GM19351 (cell line): Measurements from ENCODE around the gene SMAD3.
A peak's percentile ranks its signal among the peaks of the same experiment; 100 is the strongest.

Experiments
- ATAC-seq: cut with Tn5 transposase; IDR thresholded peaks from one replicate; pipeline ENCODE4 v1.9.1; 2021; ENCODE audit warnings: mild to moderate bottlenecking, moderate library complexity; ENCODE audit not compliant: unreplicated experiment

The SMAD3 gene

GRCh38 chr15:67192185-67192820, 126.9 kb downstream of the SMAD3 start:
- no peak for ATAC-seq

DNA sequence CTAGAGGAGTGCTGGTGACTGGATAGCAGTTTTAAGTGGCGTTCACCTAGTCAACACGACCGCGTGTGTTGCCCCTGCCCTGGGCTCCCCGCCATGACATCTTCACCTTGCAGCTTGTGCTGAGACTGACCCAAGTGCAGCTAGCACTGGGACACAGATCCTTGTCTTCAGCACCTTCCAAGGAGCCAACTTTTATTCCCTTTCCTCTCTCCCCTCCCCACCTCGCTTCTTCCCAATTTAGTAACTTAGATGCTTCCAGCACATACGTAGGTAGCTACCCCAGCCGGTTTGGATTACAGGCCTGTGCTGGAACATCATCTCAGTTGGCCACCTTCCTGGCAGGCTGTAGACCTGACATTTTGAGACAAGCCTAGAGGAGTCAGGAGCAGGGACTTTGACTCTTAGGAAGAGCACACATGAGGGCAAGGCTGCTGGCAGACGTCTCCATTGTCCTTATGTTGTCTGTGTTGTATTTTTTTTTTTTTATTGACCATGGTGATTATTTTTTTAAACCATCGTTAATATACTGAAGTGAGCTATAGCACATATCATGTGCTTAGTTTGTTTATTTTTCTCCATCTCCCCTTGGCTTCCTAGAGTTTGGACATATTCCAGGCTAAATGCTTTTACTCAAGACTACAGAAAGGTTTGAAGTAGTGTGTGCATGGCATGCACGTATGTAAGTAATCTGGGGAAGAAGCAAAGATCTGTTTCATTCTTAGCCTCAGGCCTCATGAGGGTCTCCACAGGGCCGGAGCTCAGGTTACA, 128.0 kb downstream of the SMAD3 start:
- no peak for ATAC-seq

- ATAC-seq = no peak
Measured at GRCh38 chr15:67194171-67195114, 129.0 kb downstream of the SMAD3 start.

DNA sequence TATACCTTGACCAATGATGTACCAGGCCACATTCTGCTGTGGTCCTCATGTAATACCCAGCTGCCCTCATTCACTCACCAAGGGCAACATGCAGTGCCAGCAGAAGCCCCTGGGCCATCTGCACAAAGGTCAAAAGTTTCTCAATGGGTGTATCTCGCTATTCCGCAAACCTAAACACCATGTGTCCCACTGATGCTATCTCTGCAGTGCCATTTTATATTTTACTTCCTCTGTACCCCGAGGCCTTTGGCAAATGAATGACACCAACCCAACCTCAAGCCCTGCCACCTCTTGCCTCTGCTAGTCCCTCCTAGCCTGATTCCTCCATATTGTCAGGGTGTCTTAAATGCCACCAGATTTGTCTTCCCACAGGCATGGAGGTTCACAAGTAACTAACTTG, 129.9 kb downstream of the SMAD3 start:
- no peak for ATAC-seq

GRCh38 chr15:67196222-67196621, 130.8 kb downstream of the SMAD3 start:
- ATAC-seq = no peak

DNA sequence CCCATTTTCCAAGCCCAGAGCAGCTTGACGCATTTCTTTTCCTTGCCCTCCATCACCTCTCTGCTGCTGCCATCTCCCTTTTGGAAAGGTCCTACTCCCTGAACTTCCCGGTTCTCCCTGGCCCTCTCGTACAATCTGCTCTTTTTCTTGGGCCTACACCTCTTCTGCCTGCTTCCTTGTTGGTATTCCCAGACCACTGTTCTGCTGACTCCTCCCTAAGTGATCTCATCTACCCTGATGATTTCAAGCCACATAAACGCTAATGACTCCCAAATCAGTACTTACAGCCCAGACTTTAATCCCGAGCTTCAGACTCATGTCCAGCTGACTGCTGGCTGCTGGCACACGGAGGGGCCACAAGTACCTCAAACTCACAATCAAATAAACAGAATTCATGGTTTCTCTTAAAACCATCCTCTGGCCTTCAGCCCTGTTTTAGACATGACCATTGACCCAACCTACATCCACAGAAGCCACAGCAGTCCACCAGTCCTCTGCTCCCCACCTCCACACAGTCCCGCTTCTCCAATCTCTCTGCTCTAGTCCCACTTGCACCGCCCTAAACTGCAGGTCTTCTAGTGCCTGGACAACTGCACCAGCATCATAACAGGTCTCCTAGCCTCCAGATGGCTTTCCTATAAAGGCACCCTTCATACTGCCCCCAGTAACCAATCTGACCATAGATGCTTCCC, 131.4 kb downstream of the SMAD3 start:
- ATAC-seq = no peak

- ATAC-seq = no peak
Measured at GRCh38 chr15:67197364-67197695, 131.9 kb downstream of the SMAD3 start.

DNA sequence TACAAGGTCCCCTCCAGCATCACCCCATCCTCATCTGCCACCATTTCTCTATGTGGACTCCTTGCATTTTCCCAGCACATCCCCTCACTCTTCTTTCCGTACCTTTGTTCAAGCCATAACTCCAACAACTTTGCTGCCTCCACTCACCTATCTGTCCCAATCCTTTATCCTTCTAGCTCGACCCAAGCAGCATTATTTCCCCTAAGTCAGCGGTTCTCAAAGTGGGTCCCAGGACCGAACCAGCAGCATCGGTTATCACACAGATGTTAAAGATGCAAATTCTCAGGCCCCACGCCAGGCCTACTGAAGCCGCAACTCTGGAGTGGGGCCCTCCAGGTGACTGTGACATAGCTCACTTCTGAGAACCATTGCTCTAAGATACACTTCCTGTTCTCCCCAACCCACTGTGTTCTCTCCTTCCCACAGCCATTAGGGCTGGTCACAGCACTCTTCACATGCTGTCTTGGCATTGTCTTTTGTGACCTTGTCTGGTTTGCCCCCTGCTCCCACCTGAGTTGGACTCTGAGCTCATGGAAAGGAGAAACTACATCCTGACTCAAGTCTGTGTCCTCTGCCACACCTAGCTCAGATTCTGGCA, 132.9 kb downstream of the SMAD3 start:
- ATAC-seq = peak; percentile 95

- no peak for ATAC-seq
Measured at GRCh38 chr15:67199391-67199790, 134.0 kb downstream of the SMAD3 start.

DNA sequence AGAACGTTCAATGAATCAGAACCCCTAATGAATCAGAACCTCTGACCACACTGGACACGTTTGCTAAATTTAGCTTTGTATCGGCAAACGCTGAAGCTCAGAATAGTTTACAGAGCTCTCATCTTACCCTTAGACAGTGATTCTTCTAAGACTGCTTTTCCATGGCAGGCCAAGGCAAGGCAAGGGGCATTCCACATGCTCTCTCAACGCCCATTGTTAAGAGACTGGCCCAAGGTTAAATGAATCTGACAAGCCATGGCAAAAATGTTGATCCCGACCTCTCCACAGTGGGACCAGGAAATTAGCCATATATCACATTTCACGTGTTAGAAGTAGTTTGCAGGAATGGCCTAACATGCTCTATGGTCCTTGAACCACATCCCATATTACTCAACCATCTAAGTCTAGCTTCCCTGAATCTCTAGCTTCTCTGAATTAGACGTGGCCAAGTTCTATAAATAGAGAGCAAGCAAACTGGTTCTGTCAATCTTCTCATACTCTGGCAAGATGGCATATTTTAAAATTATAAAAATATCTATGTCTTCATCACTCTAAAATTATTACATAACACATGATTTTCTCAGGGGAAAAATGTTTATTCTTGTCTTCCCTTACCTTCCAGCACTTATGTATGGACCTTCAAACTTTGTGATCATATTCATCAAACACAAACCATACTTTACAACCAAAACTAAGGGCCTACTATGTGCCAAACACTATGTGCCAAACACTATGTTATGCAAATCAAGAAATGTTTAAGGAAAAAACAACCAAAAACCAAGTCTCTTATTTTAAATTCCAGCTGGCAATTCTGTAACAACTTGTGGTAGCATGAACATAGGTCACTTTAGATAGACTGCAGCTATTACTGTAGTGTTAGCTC, 134.7 kb downstream of the SMAD3 start:
- no peak for ATAC-seq

DNA sequence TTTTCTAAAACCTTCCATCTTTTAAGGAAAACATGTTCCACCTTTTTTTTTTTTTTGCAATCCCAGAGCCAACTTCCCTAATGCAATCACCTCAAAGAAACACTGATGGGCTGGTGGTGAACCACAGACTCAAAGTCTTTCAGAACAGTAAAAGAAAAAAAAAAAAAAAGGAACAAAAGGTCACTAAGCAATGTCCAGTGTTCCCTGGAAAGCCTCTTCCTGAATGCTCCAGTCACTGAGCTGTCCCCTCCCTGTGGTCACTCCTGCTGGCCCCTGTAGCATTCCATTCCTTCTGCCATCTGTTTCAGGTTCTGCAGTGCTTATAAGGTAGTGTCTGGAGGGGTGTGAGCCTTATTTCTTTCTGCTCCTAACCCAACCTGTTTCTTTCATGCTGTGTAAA, 135.7 kb downstream of the SMAD3 start:
- ATAC-seq = no peak

- no peak for ATAC-seq
Measured at GRCh38 chr15:67202091-67202490, 136.7 kb downstream of the SMAD3 start.

DNA sequence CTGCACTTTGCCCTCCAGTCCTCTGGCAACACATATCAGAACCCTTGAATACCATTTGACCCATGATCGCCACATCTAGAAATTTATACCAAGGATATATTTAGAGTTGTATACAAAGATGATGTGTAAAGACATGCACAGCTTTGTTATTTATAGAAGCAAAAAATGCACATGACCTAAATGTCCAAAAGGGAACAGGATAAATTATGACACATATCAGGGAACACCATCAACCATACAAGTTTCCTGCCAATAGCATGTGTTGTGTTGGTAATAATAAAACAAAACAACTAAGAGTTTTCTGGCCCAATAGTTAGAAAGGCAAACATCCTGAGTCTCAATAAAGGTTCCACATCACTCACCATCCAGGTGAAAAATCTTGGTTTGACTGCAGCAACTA, 137.6 kb downstream of the SMAD3 start:
- ATAC-seq = no peak

DNA sequence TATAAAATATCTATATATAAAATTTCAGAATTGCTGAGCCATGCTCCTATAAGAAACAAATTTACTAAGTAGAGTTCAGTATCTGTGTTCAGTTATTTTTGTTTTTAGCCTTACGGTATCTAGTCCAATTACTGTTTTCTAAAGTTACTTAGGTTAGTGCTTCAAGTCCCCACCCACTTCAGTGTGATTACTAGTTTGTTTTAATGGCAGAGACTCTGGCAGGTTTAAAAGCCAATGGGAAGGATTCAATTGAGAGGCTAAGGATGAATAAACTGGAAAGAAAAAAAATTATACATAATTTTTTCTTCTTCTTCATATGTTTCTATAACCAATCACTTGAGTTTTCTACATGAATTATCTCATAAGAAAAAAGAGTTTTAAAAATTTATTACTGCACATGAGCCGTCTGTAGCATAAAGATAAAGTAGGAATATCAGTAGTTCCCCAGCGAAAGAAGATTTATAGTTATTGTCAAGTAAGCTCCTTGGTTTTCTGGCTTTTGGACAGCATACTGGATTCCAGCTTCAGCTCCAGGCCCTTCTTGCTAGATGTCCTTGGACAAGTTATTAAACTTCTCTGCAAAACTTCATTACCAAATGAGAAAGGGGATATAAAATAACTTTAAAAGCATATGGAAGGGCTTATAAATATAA, 142.3 kb downstream of the SMAD3 start:
- no peak for ATAC-seq

DNA sequence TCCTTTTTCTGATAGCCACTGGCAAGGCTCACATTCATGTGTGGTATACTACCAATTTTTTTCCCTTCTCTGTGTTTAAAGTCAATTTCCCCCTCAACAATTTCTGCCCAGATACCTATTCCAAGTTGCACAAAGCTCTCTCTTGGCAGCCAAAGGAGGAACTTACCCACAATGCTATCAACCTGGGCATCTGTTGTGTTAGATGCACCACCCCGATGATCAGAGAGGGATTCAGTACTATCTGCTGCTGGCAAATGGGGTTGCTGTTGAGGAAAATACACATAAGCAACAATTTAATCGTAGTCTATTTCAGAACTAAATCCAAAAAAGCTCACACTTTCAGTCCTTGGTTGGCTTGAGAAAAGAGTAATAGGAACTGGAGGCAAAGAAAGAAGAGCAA, 143.0 kb downstream of the SMAD3 start:
- no peak for ATAC-seq

- ATAC-seq = no peak
Measured at GRCh38 chr15:67210555-67211168, 145.3 kb downstream of the SMAD3 start.

- no peak for ATAC-seq
Measured at GRCh38 chr15:67212684-67213367, 147.4 kb downstream of the SMAD3 start.

DNA sequence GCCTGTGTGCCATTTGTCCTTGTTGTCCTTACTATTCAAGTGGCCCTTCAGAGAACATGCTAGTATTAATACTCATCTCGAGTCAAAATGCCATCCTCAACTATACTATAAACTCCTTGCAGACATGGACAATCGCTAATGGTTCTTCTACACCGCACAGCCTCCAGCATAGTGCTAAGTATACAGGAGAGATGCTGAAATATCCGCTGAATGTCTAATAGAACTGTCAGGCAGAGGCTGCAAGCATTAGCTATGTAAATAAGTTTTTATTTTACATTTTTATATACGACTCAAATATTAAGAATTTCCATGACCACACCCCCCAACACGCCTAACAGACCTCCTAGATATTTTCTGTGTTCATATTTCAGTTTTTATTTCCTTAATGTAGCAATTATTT, 149.7 kb downstream of the SMAD3 start:
- no peak for ATAC-seq
